ENCODE results near the gene COL21A1.

DNA sequence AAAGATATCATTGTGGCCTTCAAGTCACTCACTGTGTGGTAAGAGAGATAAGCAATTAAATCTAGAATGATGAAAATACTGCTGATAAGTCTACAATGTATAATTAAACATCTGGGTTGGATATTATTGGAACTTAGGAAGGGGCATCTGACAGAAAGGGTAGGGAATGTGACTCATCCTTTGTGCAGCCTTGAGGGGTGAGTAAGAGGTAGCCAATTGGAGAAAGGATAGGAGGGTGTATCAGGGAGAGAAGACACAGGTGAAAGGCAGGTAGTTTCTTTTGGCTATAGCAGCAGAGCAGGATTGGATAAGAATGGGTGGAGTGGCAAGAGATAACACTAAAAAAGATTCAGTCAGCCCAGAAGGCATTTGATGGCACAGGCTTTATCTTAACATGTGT, 182.0 kb downstream of the COL21A1 start:
- TF ChIP-seq CTCF (conservative IDR thresholded peaks at IDR 0.05) (no peak), ZFX (IDR thresholded peaks at IDR 0.05) (no peak)

Measured in C4-2B (cell line).